SK-N-SH (cell line): Measurements from ENCODE around the gene NACC1. TPM values are rescaled to one million over a fixed set of nuclear protein-coding genes. Genes with fewer than 3 reads are reported as not detected.

Source experiments
- CTCF ChIA-PET: fragments of 300-600, 350-600 bp; formaldehyde crosslinking; extraction: SDS; loops from one replicate; lab custom pipeline; 2021; lab: Yijun Ruan, JAX
- POLR2A ChIA-PET: fragments of 350-600 bp; sonication (Branson Sonifier 250); formaldehyde crosslinking; extraction: SDS; loops from one replicate; lab custom pipeline; 2020; ENCODE audit warnings: antibody characterized with exemption, inconsistent platforms; lab: Yijun Ruan, JAX
- DNase-seq: peaks from one replicate; pipeline ENCODE4 v3.0.0; 2012
- H2AFZ ChIP-seq: fragments of 200-600 bp; sonication (generic); 2 replicates; pipeline ENCODE4 v1.8.1; 2016; ENCODE audit warnings: antibody characterized with exemption, mild to moderate bottlenecking, low read depth
- H3F3A ChIP-seq: fragments of 200-600 bp; sonication (generic); replicated peaks from 2 replicates; pipeline ENCODE3; 2016; ENCODE audit warnings: antibody characterized with exemption, mild to moderate bottlenecking; ENCODE audit not compliant: insufficient read depth
- H3K27ac ChIP-seq, 2 experiments: fragments of 200-500 bp in 1 of 2; fragments of 200-600 bp in 1 of 2; sonication (Bioruptor generic) in 1 of 2; sonication (generic), shearing (Covaris generic) in 1 of 2; 2 replicates each; pipeline versions ENCODE4 v1.5.1 to v1.6.1; 2014 to 2016; ENCODE audit warnings: low read depth in 2 of 2, inconsistent platforms in 1 of 2, low read length in 1 of 2, mild to moderate bottlenecking in 1 of 2, mixed read lengths in 1 of 2
- H3K27me3 ChIP-seq: fragments of 200-600 bp; sonication (generic), shearing (Covaris generic); 2 replicates; pipeline ENCODE4 v1.6.1; 2016; ENCODE audit warnings: mixed run types; ENCODE audit not compliant: insufficient read depth
- H3K36me3 ChIP-seq, 2 experiments: fragments of 200-500 bp in 1 of 2; fragments of 200-600 bp in 1 of 2; sonication (Bioruptor generic) in 1 of 2; sonication (generic) in 1 of 2; replicated peaks in 1 of 2; 2 replicates each; pipeline versions ENCODE3 to v1.5.1; 2014 to 2016; ENCODE audit warnings: low read length in 1 of 2, mild to moderate bottlenecking in 1 of 2; ENCODE audit not compliant: insufficient read depth in 2 of 2, control insufficient read depth in 1 of 2
- H3K4me1 ChIP-seq, 2 experiments: fragments of 200-500 bp in 1 of 2; fragments of 200-600 bp in 1 of 2; sonication (Bioruptor generic) in 1 of 2; sonication (generic), shearing (Covaris generic) in 1 of 2; 2 replicates each; pipeline versions ENCODE4 v1.5.1 to v1.6.1; 2014 to 2016; ENCODE audit warnings: low read depth in 1 of 2, low read length in 1 of 2, mixed run types in 1 of 2; ENCODE audit not compliant: insufficient read depth in 2 of 2, control insufficient read depth in 1 of 2
- H3K4me2 ChIP-seq: fragments of 200-600 bp; sonication (generic), shearing (Covaris generic); 2 replicates; pipeline ENCODE4 v1.6.1; 2017; ENCODE audit warnings: mixed run types
- H3K4me3 ChIP-seq, 2 experiments: fragments of 200-500 bp in 1 of 2; fragments of 200-600 bp in 1 of 2; sonication (Bioruptor generic) in 1 of 2; sonication (generic), shearing (Covaris generic) in 1 of 2; 2 replicates each; pipeline versions ENCODE4 v1.5.1 to v1.8.1; 2014 to 2016; ENCODE audit warnings: low read depth in 2 of 2, inconsistent platforms in 1 of 2, low read length in 1 of 2, mild to moderate bottlenecking in 1 of 2, mixed read lengths in 1 of 2, moderate library complexity in 1 of 2
- H3K79me2 ChIP-seq: fragments of 200-600 bp; sonication (generic); 2 replicates; pipeline ENCODE4 v1.8.1; 2017; ENCODE audit warnings: mild to moderate bottlenecking; ENCODE audit not compliant: insufficient read depth
- H3K9ac ChIP-seq: fragments of 200-600 bp; sonication (generic); 2 replicates; pipeline ENCODE4 v1.6.1; 2017; ENCODE audit warnings: mixed run types
- H3K9me2 ChIP-seq: fragments of 200-600 bp; sonication (generic); 2 replicates; pipeline ENCODE4 v1.6.1; 2017; ENCODE audit warnings: mixed run types
- H3K9me3 ChIP-seq: fragments of 200-600 bp; sonication (generic); 2 replicates; pipeline ENCODE4 v1.6.1; 2017; ENCODE audit warnings: mixed run types, mild to moderate bottlenecking, moderate library complexity
- H4K20me1 ChIP-seq: fragments of 200-600 bp; sonication (generic); 2 replicates; pipeline ENCODE4 v1.6.1; 2017; ENCODE audit warnings: mild to moderate bottlenecking, mixed run types; ENCODE audit not compliant: insufficient read depth
- FOSL2 ChIP-seq: IDR thresholded peaks from 2 replicates; pipeline ENCODE4 v1.4.0; 2012; ENCODE audit warnings: low read depth, mild to moderate bottlenecking, moderate library complexity, borderline replicate concordance
- IRF3 ChIP-seq: fragments of 150-350 bp; IDR thresholded peaks from 2 replicates; pipeline ENCODE4 v1.6.1; 2016; ENCODE audit warnings: mild to moderate bottlenecking, low read depth, low read length
- MAX ChIP-seq: IDR thresholded peaks from 2 replicates; pipeline ENCODE4 v1.4.0; 2012; ENCODE audit warnings: low read depth
- MEF2A ChIP-seq: IDR thresholded peaks from 2 replicates; pipeline ENCODE4 v1.4.0; 2012; ENCODE audit warnings: low read depth, borderline replicate concordance
- NRF1 ChIP-seq: IDR thresholded peaks from 2 replicates; pipeline ENCODE4 v1.6.1; 2012; ENCODE audit warnings: low read depth, mild to moderate bottlenecking, low read length
- RAD21 ChIP-seq: IDR thresholded peaks from 2 replicates; pipeline ENCODE4 v1.6.1; 2012; ENCODE audit warnings: mild to moderate bottlenecking, low read length
- RCOR1 ChIP-seq: fragments of 150-350 bp; IDR thresholded peaks from 2 replicates; pipeline ENCODE4 v1.6.1; 2017; ENCODE audit warnings: antibody characterized with exemption, low read length
- REST ChIP-seq: IDR thresholded peaks from 2 replicates; pipeline ENCODE4 v1.6.1; 2012; ENCODE audit warnings: mild to moderate bottlenecking, low read depth, low read length, moderate library complexity
- SMC3 ChIP-seq: IDR thresholded peaks from 2 replicates; pipeline ENCODE4 v1.6.1; 2012; ENCODE audit warnings: low read depth, low read length, improper control_type of control experiment
- WGBS: methylation state at CpG from one replicate; pipeline ENCODE4 v1.1.6; 2017; ENCODE audit warnings: low lambda C conversion rate; 5-methylcytosine and 5-hydroxymethylcytosine counted together
- polyA plus RNA-seq, 3 experiments: library from polyadenylated mRNA; depleted of rRNA; stranded (reverse); fragments of >200 nt; gene quantifications; 2 replicates each; pipeline ENCODE4 v1.2.3, GENCODE V29; 2012

Gene NACC1
- polyA plus RNA-seq, 1 of the 3 experiments (the other 2 are of a cell fraction): 127 TPM

GRCh38 chr19:13116282-13117175 is 1.5 kb upstream of the NACC1 start, which contains the start of gene TRMT1 (continued):
- peak; percentile 68 for TF ChIP-seq REST
- no peak for TF ChIP-seq NRF1
- TF ChIP-seq SMC3: no peak
- TF ChIP-seq IRF3: no peak
- no peak for TF ChIP-seq MEF2A
- peak; percentile 9; the same call in 1 of the 2 replicates for TF ChIP-seq FOSL2
- peak; percentile 88 for TF ChIP-seq RCOR1
- TF ChIP-seq RAD21: no peak
- peak; percentile 98 for TF ChIP-seq MAX
- TF ChIP-seq, all 33 proteins: peak for 17

GRCh38 chr19:13117176-13117771 is 790 bp upstream of the NACC1 start:
- H3K36me3 ChIP-seq: peaks cover 12 to 16% of the 10 kb centered on the region in 2 experiments
- H3K27ac ChIP-seq: peak overlapping the region; percentile 50 to 65
- ChIA-PET POLR2A (interaction anchor here (0.9 to 3.7 kb wide), 5 partner anchors 11 to 185 kb away, joined by 3 to 16 read pairs (median 4); partner anchors contain the start of genes IER2 and STX10), CTCF (interaction anchor here (0.6 to 4.0 kb wide), 6 partner anchors 12 to 152 kb away, joined by 3 to 20 read pairs (median 4); no protein-coding TSS in a partner anchor)
- no peak for TF ChIP-seq MAX
- TF ChIP-seq, all 33 proteins: peak for 0
- Histone ChIP-seq H3K4me2 (peak overlapping the region; percentile 80), H3K27me3 (no peaks in the 10 kb centered on the region), H3K4me1 (peaks cover 22 to 27% of the 10 kb centered on the region in 2 experiments; a peak in 2 of 4 replicates), H3K9ac (peak overlapping the region; percentile 91; the same call in 1 of the 2 replicates), H3K9me2 (no peaks in the 10 kb centered on the region), H4K20me1 (peaks cover 34% of the 10 kb centered on the region), H3K9me3 (no peaks in the 10 kb centered on the region), H2AFZ (peak overlapping the region; percentile 98), H3F3A (peaks cover 4% of the 10 kb centered on the region), H3K79me2 (peaks cover 66% of the 10 kb centered on the region), H3K4me3 (peak overlapping the region; percentile 94 to 97)
- DNase-seq: no peak
- WGBS: 16% methylated on average over 20 of the region's 20 CpGs
